A204.1 (cell line): ENCODE measurements around the gene ARHGAP15.

ENCODE experiments used
- FAIRE-seq: peaks from 2 replicates; lab custom pipeline; 2012; peaks lifted over from hg19 to GRCh38; lab: Jason Lieb, UNC

The ARHGAP15 gene

GRCh38 chr2:143486976-143487375 is 357.8 kb downstream of the ARHGAP15 start:
- no peak for FAIRE-seq

- no peak for FAIRE-seq
Measured at GRCh38 chr2:143489145-143489544, 359.9 kb downstream of the ARHGAP15 start.

- FAIRE-seq: no peak
Measured at GRCh38 chr2:143491131-143491530, 361.9 kb downstream of the ARHGAP15 start.

GRCh38 chr2:143493339-143493738 is 364.1 kb downstream of the ARHGAP15 start:
- FAIRE-seq: no peak

GRCh38 chr2:143497726-143498125 is 368.5 kb downstream of the ARHGAP15 start:
- FAIRE-seq: no peak

- no peak for FAIRE-seq
Measured at GRCh38 chr2:143498496-143498895, 369.3 kb downstream of the ARHGAP15 start.

- FAIRE-seq: no peak
Measured at GRCh38 chr2:143499061-143499460, 369.8 kb downstream of the ARHGAP15 start.

GRCh38 chr2:143501106-143501676 is 372.0 kb downstream of the ARHGAP15 start:
- no peak for FAIRE-seq

GRCh38 chr2:143503280-143503679 is 374.1 kb downstream of the ARHGAP15 start:
- FAIRE-seq: no peak

GRCh38 chr2:143504397-143504796 is 375.2 kb downstream of the ARHGAP15 start:
- FAIRE-seq: no peak

- no peak for FAIRE-seq
Measured at GRCh38 chr2:143505542-143505941, 376.3 kb downstream of the ARHGAP15 start.

GRCh38 chr2:143513081-143513480 is 383.9 kb downstream of the ARHGAP15 start:
- FAIRE-seq: no peak

- FAIRE-seq: no peak
Measured at GRCh38 chr2:143514413-143514812, 385.2 kb downstream of the ARHGAP15 start.

GRCh38 chr2:143515318-143515717 is 386.1 kb downstream of the ARHGAP15 start:
- no peak for FAIRE-seq

- FAIRE-seq: no peak
Measured at GRCh38 chr2:143519521-143519920, 390.3 kb downstream of the ARHGAP15 start.

GRCh38 chr2:143521396-143521795 is 392.2 kb downstream of the ARHGAP15 start:
- no peak for FAIRE-seq

GRCh38 chr2:143522699-143523098 is 393.5 kb downstream of the ARHGAP15 start:
- FAIRE-seq: no peak

GRCh38 chr2:143524119-143524553 is 394.9 kb downstream of the ARHGAP15 start:
- no peak for FAIRE-seq

GRCh38 chr2:143524559-143525401 is 395.6 kb downstream of the ARHGAP15 start:
- FAIRE-seq: no peak

GRCh38 chr2:143525402-143525860 is 396.2 kb downstream of the ARHGAP15 start:
- no peak for FAIRE-seq

- FAIRE-seq: no peak
Measured at GRCh38 chr2:143526498-143526897, 397.3 kb downstream of the ARHGAP15 start.

- FAIRE-seq: no peak
Measured at GRCh38 chr2:143528021-143528420, 398.8 kb downstream of the ARHGAP15 start.

- no peak for FAIRE-seq
Measured at GRCh38 chr2:143529118-143529720, 400.0 kb downstream of the ARHGAP15 start.
